HG02970 (cell line): Measurements from ENCODE around the gene SH2D3C.
A peak's percentile ranks its signal among the peaks of the same experiment; 100 is the strongest.

Source experiments
- ATAC-seq: cut with Tn5 transposase; IDR thresholded peaks from one replicate; pipeline ENCODE4 v1.9.1; 2021; ENCODE audit warnings: mild to moderate bottlenecking, moderate library complexity, moderate number of reproducible peaks; ENCODE audit not compliant: unreplicated experiment, low FRiP score

SH2D3C gene

GRCh38 chr9:127746959-127747569 lies 31.4 kb downstream of the SH2D3C start:
- ATAC-seq = no peak

- ATAC-seq = no peak
These were observed 33.9 kb downstream of the SH2D3C start for GRCh38 chr9:127744398-127745110.

- ATAC-seq = no peak
These were observed 35.9 kb downstream of the SH2D3C start for GRCh38 chr9:127742435-127743088.

- ATAC-seq = no peak
These were observed 36.5 kb downstream of the SH2D3C start for GRCh38 chr9:127741831-127742434.

- no peak for ATAC-seq
These were observed 38.7 kb downstream of the SH2D3C start for GRCh38 chr9:127739614-127740330.

GRCh38 chr9:127738666-127739065 lies 39.8 kb downstream of the SH2D3C start:
- ATAC-seq = no peak

GRCh38 chr9:127735530-127736185 lies 42.8 kb downstream of the SH2D3C start:
- peak; percentile 3 for ATAC-seq

- ATAC-seq = peak; percentile 87
These were observed 43.5 kb downstream of the SH2D3C start, which contains the start of gene TOR2A for GRCh38 chr9:127734747-127735529. Gene TOR2A, minus strand, starts transcription at chr9:127735294. Its CDS starts 24 bp downstream, at chr9:127735270.

GRCh38 chr9:127734247-127734746 lies 44.2 kb downstream of the SH2D3C start:
- ATAC-seq = no peak

- no peak for ATAC-seq
These were observed 44.9 kb downstream of the SH2D3C start for GRCh38 chr9:127733614-127734013.

- no peak for ATAC-seq
These were observed 46.0 kb downstream of the SH2D3C start for GRCh38 chr9:127732444-127732843.

GRCh38 chr9:127731938-127732337 lies 46.5 kb downstream of the SH2D3C start:
- ATAC-seq = no peak

- no peak for ATAC-seq
These were observed 47.6 kb downstream of the SH2D3C start for GRCh38 chr9:127730799-127731410.

- ATAC-seq = no peak
These were observed 48.2 kb downstream of the SH2D3C start for GRCh38 chr9:127730262-127730661.

GRCh38 chr9:127729522-127730256 lies 48.8 kb downstream of the SH2D3C start:
- ATAC-seq = no peak

- ATAC-seq = no peak
These were observed 49.7 kb downstream of the SH2D3C start for GRCh38 chr9:127728808-127729207.

- ATAC-seq = no peak
These were observed 51.6 kb downstream of the SH2D3C start for GRCh38 chr9:127726871-127727270.

GRCh38 chr9:127724012-127724411 lies 54.5 kb downstream of the SH2D3C start:
- no peak for ATAC-seq
